ENCODE results near the gene TM4SF18. TPM values are rescaled to one million over a fixed set of nuclear protein-coding genes. Genes with fewer than 3 reads are reported as not detected.

The TM4SF18 gene
- total RNA-seq, 4 donors from 2014 or later, result 1.8 to 7.9 (median 3.4) TPM

- H3K27ac ChIP-seq, result no peak overlapping the region
- no peak for TF ChIP-seq CTCF (IDR thresholded peaks at IDR 0.05)
- no peak for TF ChIP-seq POLR2AphosphoS5 (IDR thresholded peaks at IDR 0.05)
- no peak for TF ChIP-seq POLR2A (IDR thresholded peaks at IDR 0.05)
- no peak for TF ChIP-seq EP300 (IDR thresholded peaks at IDR 0.05)
- no peak overlapping the region for H3K4me3 ChIP-seq
- no peak for DNase-seq (ENCODE audit: low spot score in 2 of 2)
- H3K36me3 ChIP-seq, result no peaks in the 10 kb centered on the region
- H3K27me3 ChIP-seq, result no peaks in the 10 kb centered on the region
- WGBS, result 42% methylated on average over 2 of the region's 2 CpGs
- no peaks in the 10 kb centered on the region for H3K9me3 ChIP-seq
- no peaks in the 10 kb centered on the region for H3K4me1 ChIP-seq
These were observed 54.5 kb downstream of the TM4SF18 start for GRCh38 chr3:149278911-149279310.

GRCh38 chr3:149277331-149277813, 56.1 kb downstream of the TM4SF18 start:
- H3K36me3 ChIP-seq, result no peaks in the 10 kb centered on the region
- H3K4me3 ChIP-seq, result no peak overlapping the region
- H3K27me3 ChIP-seq, result no peaks in the 10 kb centered on the region
- WGBS, result 78% methylated on average over 3 of the region's 3 CpGs
- no peak overlapping the region for H3K27ac ChIP-seq
- TF ChIP-seq CTCF (IDR thresholded peaks at IDR 0.05) (no peak), POLR2AphosphoS5 (IDR thresholded peaks at IDR 0.05) (no peak)
- no peak for DNase-seq (ENCODE audit: low spot score in 2 of 2)
- H3K4me1 ChIP-seq, result no peaks in the 10 kb centered on the region
- no peaks in the 10 kb centered on the region for H3K9me3 ChIP-seq

- Histone ChIP-seq H3K9me3 (no peaks in the 10 kb centered on the region), H3K36me3 (no peaks in the 10 kb centered on the region), H3K27ac (no peak overlapping the region), H3K4me1 (no peaks in the 10 kb centered on the region), H3K27me3 (no peaks in the 10 kb centered on the region), H3K4me3 (no peak overlapping the region)
- TF ChIP-seq EP300 (IDR thresholded peaks at IDR 0.05), result no peak
- no peak for TF ChIP-seq POLR2AphosphoS5 (IDR thresholded peaks at IDR 0.05)
- TF ChIP-seq POLR2A (IDR thresholded peaks at IDR 0.05), result no peak
- no peak for TF ChIP-seq CTCF (IDR thresholded peaks at IDR 0.05)
- DNase-seq (ENCODE audit: low spot score in 2 of 2), result no peak
- 85% methylated on average over 3 of the region's 3 CpGs for WGBS
These were observed 56.8 kb downstream of the TM4SF18 start for GRCh38 chr3:149276619-149277018.

GRCh38 chr3:149274220-149274619, 59.2 kb downstream of the TM4SF18 start:
- peak overlapping the region; percentile 27 for H3K27ac ChIP-seq
- no peaks in the 10 kb centered on the region for H3K4me1 ChIP-seq
- H3K9me3 ChIP-seq, result no peaks in the 10 kb centered on the region
- H3K36me3 ChIP-seq, result no peaks in the 10 kb centered on the region
- TF ChIP-seq POLR2AphosphoS5 (IDR thresholded peaks at IDR 0.05) (no peak), EP300 (IDR thresholded peaks at IDR 0.05) (no peak), POLR2A (IDR thresholded peaks at IDR 0.05) (no peak), CTCF (IDR thresholded peaks at IDR 0.05) (no peak)
- DNase-seq (ENCODE audit: low spot score in 2 of 2), result no peak
- no peak overlapping the region for H3K4me3 ChIP-seq
- 70% methylated on average over 3 of the region's 3 CpGs for WGBS
- H3K27me3 ChIP-seq, result no peaks in the 10 kb centered on the region

GRCh38 chr3:149273096-149273751, 60.2 kb downstream of the TM4SF18 start:
- no peak for DNase-seq (ENCODE audit: low spot score in 2 of 2)
- Histone ChIP-seq H3K27ac (no peak overlapping the region), H3K9me3 (no peaks in the 10 kb centered on the region), H3K36me3 (no peaks in the 10 kb centered on the region), H3K27me3 (no peaks in the 10 kb centered on the region), H3K4me3 (no peak overlapping the region), H3K4me1 (no peaks in the 10 kb centered on the region)
- TF ChIP-seq CTCF (IDR thresholded peaks at IDR 0.05) (peak; percentile 77 to 91), EP300 (IDR thresholded peaks at IDR 0.05) (no peak), POLR2A (IDR thresholded peaks at IDR 0.05) (no peak), POLR2AphosphoS5 (IDR thresholded peaks at IDR 0.05) (no peak)
- WGBS, result 43% methylated on average over 4 of the region's 4 CpGs
